GM23248 (cell line): ENCODE results near the gene PRDM16.

Source experiments
- EZH2 ChIP-seq: fragments of 200-600 bp; sonication (generic); IDR thresholded peaks from 2 replicates; pipeline ENCODE4 v1.6.1; 2018; ENCODE audit warnings: antibody characterized with exemption, mild to moderate bottlenecking; ENCODE audit not compliant: insufficient read depth, poor library complexity, severe bottlenecking
- EZH2phosphoT487 ChIP-seq: fragments of 200-600 bp; sonication (generic); IDR thresholded peaks from 2 replicates; pipeline ENCODE4 v1.6.1; 2018; ENCODE audit warnings: antibody characterized with exemption, moderate library complexity, mild to moderate bottlenecking, low read depth; ENCODE audit not compliant: insufficient read depth

DNA sequence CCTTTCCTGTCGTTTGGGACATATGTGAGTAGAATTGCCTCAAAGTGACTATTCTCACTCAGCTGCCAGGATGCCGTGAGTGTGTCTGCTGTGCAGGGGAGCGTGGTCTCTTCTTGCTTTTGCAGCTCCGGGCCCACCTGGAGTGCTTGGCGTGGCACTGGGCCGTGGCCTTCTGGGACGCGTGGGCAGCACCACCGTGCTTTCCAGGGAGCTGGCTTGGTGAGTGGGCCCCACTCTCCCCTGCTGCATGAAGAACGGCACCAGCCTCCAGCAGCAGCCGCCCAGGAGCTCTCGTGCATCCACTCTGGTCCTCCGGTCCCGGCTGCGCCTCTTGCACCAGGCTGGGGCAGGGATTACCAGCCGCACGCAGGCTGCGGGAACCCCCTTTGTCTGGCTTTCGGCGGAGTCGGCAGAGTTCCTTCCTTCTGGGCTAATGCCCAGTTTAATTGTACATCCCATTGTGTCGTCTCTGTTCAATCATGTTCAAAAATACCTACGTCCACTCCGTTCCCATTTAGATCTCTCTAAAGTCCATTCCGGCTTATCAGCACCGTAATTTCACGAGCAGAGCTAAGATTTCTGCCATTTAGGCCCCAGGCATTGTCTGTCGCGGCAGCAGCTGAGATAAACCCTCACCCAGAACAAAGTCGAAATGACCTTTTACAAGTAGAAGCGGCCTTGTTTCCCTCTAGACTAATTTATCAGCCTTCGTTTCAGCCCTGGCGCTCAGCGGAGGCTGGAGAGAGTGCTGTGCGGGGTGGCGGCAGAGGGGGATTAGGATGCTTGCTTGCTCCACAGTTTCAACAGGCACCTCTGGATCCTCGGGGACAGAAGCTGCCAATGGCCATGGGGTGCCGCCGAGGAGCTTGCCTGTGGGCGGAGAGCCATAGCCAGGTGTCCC lies 129.6 kb downstream of the PRDM16 start:
- TF ChIP-seq EZH2, result no peak
- TF ChIP-seq EZH2phosphoT487, result no peak
